Cardiac muscle cell (in vitro differentiated cells and primary cell): ENCODE measurements around the gene DNAH7. TPM values are rescaled to one million over a fixed set of nuclear protein-coding genes. Genes with fewer than 3 reads are reported as not detected.
A peak's percentile ranks its signal among the peaks of the same experiment; 100 is the strongest.

Source experiments
- DNase-seq, 2 donors: peaks; one replicate each; pipeline versions ENCODE4 v3.0.0 to v3.0.0-alpha.2; 2010 to 2017; ENCODE audit warnings: low read depth in 1 of 2, low spot score in 1 of 2
- H3K27ac ChIP-seq: fragments of 200-600 bp; sonication (generic); 2 replicates; pipeline ENCODE4 v1.5.1; 2016
- H3K27me3 ChIP-seq: fragments of 200-600 bp; sonication (generic); 2 replicates; pipeline ENCODE4 v1.6.0; 2016; ENCODE audit warnings: control low read depth
- H3K36me3 ChIP-seq: fragments of 200-600 bp; sonication (generic); 2 replicates; pipeline ENCODE4 v1.5.1; 2016; ENCODE audit warnings: control low read depth
- H3K4me1 ChIP-seq: fragments of 200-600 bp; sonication (generic); 2 replicates; pipeline ENCODE4 v1.8.1; 2017; ENCODE audit warnings: low read depth, mild to moderate bottlenecking, mixed run types
- H3K4me3 ChIP-seq: fragments of 200-600 bp; sonication (generic); 2 replicates; pipeline ENCODE4 v1.5.1; 2016; ENCODE audit warnings: mild to moderate bottlenecking
- H3K9me3 ChIP-seq: fragments of 200-600 bp; sonication (generic); 2 replicates; pipeline ENCODE4 v1.5.1; 2017; ENCODE audit warnings: low read depth, mild to moderate bottlenecking, control low read depth
- polyA plus RNA-seq: library from polyadenylated mRNA; unstranded; fragments of >200 nt; fragmentation: Nextera tagmentation; extraction: Ambion mirVana; gene quantifications from 2 replicates; pipeline ENCODE4 v1.2.1, GENCODE V29; 2016
- total RNA-seq: library from RNA; depleted of rRNA; stranded (reverse); fragments of >200 nt; gene quantifications from 2 replicates; pipeline ENCODE4 v1.2.3, GENCODE V29; 2016
- TF ChIP-seq, protein P1 (sequence below): IDR thresholded peaks from 2 replicates; pipeline ENCODE4 v1.5.1; 2012; ENCODE audit warnings: low read depth, mild to moderate bottlenecking, low read length

DNAH7 gene
- total and polyA plus RNA-seq, 2 experiments from 2014 or later: 0.75 to 1.8 TPM

DNA sequence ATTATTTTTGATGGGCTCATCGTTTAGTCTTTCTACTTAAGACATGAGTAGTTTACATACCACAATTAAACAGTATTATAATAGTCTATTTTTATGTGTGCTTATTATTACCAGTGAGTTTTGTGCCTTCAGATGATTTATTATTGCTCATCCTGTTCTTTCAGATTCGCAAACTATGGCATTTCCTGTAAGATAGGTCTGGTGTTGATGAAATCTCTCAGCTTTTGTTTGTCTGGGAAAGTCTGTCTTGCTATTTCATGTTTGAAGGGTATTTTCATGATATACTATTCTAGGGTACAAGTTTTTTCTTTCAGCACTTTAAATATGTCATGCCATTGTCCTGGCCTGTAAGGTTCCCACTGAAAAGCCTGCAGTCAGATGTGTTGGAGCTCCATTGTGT is 101.3 kb downstream of the DNAH7 start:
- Histone ChIP-seq H3K27me3 (no peaks in the 10 kb centered on the region), H3K4me1 (no peaks in the 10 kb centered on the region), H3K4me3 (no peak overlapping the region), H3K27ac (no peak overlapping the region), H3K36me3 (no peaks in the 10 kb centered on the region), H3K9me3 (no peaks in the 10 kb centered on the region)
- TF ChIP-seq, protein P1, sequence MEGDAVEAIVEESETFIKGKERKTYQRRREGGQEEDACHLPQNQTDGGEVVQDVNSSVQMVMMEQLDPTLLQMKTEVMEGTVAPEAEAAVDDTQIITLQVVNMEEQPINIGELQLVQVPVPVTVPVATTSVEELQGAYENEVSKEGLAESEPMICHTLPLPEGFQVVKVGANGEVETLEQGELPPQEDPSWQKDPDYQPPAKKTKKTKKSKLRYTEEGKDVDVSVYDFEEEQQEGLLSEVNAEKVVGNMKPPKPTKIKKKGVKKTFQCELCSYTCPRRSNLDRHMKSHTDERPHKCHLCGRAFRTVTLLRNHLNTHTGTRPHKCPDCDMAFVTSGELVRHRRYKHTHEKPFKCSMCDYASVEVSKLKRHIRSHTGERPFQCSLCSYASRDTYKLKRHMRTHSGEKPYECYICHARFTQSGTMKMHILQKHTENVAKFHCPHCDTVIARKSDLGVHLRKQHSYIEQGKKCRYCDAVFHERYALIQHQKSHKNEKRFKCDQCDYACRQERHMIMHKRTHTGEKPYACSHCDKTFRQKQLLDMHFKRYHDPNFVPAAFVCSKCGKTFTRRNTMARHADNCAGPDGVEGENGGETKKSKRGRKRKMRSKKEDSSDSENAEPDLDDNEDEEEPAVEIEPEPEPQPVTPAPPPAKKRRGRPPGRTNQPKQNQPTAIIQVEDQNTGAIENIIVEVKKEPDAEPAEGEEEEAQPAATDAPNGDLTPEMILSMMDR: no peak
- peak in 1 of 2 donors; percentile 38 for DNase-seq

DNA sequence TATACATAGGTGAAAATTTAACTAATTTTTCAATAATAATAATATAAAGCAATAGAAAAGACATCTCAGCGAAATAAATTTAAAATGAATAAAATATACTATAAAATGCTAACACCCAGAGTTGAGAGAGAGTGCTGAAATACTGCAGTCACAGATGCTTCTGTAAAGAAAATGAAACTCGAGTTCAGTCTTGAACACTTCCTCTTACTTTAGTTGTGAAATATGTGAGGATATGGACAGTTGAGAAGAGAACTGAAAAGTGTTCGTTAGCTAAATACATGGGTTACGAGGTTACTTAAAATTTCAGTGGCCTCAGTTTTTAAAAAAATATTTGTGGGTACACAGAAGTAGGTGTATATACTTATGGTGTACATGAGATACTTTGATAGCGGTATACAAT is 106.8 kb downstream of the DNAH7 start:
- Histone ChIP-seq H3K27ac (no peak overlapping the region), H3K36me3 (no peaks in the 10 kb centered on the region), H3K9me3 (no peaks in the 10 kb centered on the region), H3K27me3 (no peaks in the 10 kb centered on the region), H3K4me3 (no peak overlapping the region), H3K4me1 (no peaks in the 10 kb centered on the region)
- DNase-seq: no peak
- TF ChIP-seq, protein P1: no peak

DNA sequence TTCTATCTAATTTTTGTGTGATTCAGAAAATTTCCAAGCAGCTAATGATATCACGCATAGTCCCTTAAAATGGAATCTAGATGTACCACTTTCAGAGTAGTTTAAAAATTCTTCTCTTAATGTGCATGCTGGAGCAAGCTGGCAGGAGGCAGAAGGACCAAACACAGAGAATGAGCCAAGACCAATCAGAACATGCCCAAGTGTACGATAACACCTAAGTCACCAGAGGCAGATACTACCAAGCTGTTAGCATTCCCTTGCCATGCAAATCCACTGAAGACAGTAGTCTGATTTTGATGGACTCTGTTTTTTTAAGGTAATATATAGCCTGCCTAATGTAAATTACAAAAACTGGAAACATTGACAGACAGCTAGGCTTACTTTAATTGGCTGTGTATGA is 109.3 kb downstream of the DNAH7 start:
- Histone ChIP-seq H3K4me1 (no peaks in the 10 kb centered on the region), H3K4me3 (no peak overlapping the region), H3K27me3 (no peaks in the 10 kb centered on the region), H3K27ac (no peak overlapping the region), H3K9me3 (no peaks in the 10 kb centered on the region), H3K36me3 (no peaks in the 10 kb centered on the region)
- DNase-seq: no peak
- TF ChIP-seq, protein P1: no peak

DNA sequence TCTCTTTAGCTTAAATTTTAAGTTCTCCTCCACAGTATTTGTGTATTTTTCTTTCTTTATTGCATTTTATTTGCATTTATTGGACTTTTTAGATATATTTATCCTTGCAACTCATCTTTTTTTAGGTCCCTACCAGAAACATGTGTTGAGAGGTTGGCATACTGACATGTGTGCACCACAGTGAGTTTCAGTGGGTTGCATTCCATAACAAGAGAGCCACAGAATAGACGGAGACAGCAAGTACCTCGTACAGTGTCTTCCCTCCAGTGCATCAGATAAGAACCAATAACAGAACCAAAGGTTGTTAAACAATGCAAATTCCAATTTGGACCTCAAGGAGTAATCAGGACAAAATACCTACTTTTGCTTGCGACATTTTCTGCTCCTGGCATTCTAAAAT is 111.9 kb downstream of the DNAH7 start:
- H3K4me1 ChIP-seq: no peaks in the 10 kb centered on the region
- no peak overlapping the region for H3K4me3 ChIP-seq
- no peaks in the 10 kb centered on the region for H3K36me3 ChIP-seq
- TF ChIP-seq, protein P1: no peak
- no peak for DNase-seq
- H3K9me3 ChIP-seq: no peaks in the 10 kb centered on the region
- no peak overlapping the region for H3K27ac ChIP-seq
- H3K27me3 ChIP-seq: no peaks in the 10 kb centered on the region

DNA sequence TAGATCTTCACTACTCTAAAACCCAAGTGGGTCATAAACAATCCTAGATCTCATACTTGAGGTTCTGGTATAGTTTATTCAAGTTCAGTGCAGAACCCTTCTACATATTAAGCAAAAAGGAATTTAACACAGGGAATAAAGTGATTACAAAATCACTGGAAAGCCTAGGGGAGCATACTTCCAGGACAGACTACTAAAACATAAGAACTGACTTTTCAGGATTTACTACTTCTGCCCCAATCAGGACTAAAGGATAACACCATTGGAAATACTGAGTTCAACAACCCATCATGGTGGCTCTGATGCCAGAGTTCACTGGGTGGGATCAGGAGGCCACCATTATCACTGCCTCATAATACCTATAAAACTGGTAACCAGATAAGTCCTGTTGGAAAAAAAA is 123.6 kb downstream of the DNAH7 start:
- H3K9me3 ChIP-seq: no peaks in the 10 kb centered on the region
- TF ChIP-seq, protein P1: no peak
- DNase-seq: no peak
- no peaks in the 10 kb centered on the region for H3K27me3 ChIP-seq
- no peak overlapping the region for H3K27ac ChIP-seq
- H3K4me3 ChIP-seq: no peak overlapping the region
- no peaks in the 10 kb centered on the region for H3K4me1 ChIP-seq
- no peaks in the 10 kb centered on the region for H3K36me3 ChIP-seq

DNA sequence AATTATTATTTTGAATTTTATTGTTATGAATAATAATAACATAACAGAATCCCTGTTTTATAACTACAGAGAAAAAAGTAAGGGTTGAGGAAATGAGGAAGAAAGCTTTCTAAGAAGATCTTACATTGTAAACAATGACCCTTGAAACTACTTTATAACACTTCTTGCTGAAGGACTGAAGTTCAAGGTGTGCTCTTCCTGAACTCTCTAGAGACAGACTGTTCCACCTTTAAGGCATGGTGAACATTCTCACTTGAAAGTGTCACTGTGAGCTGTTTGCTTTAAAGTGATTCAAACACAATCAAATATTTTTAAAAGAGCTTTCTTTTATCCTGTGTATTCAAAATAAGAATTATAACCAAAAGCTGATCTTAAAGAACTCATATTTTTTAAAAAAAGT is 131.5 kb downstream of the DNAH7 start:
- Histone ChIP-seq H3K4me3 (no peak overlapping the region), H3K9me3 (no peaks in the 10 kb centered on the region), H3K27ac (no peak overlapping the region), H3K4me1 (no peaks in the 10 kb centered on the region), H3K36me3 (no peaks in the 10 kb centered on the region), H3K27me3 (no peaks in the 10 kb centered on the region)
- TF ChIP-seq, protein P1: no peak
- no peak for DNase-seq
